HEK293 (cell line): ENCODE results near the gene FNIP1.
A peak's percentile ranks its signal among the peaks of the same experiment; 100 is the strongest.

Experiments used
- CTCF ChIA-PET: fragments of 350-600 bp; formaldehyde crosslinking; extraction: SDS; loops from one replicate; lab custom pipeline; 2021; ENCODE audit warnings: antibody characterized with exemption; lab: Yijun Ruan, JAX
- POLR2A ChIA-PET: fragments of 300-600 bp; formaldehyde crosslinking; extraction: SDS; loops from one replicate; lab custom pipeline; 2020; ENCODE audit warnings: antibody characterized with exemption, inconsistent platforms; lab: Yijun Ruan, JAX
- H3K27ac ChIP-seq: fragments of 200-500 bp; sonication (Bioruptor generic); 2 replicates; pipeline ENCODE4 v1.5.1; 2014; ENCODE audit warnings: low read depth, low read length, control low read depth, inconsistent platforms; ENCODE audit errors: extremely low read depth
- H3K36me3 ChIP-seq, 2 experiments: fragments of 200-500 bp in 1 of 2; sonication (Bioruptor generic) in 1 of 2; 1 replicate in 1 of 2; 2 replicates in 1 of 2; pipeline ENCODE4 v1.5.1; 2014 to 2017; ENCODE audit warnings: inconsistent platforms in 2 of 2, low read length in 2 of 2; ENCODE audit not compliant: control insufficient read depth in 2 of 2, insufficient read depth in 1 of 2
- H3K4me1 ChIP-seq: fragments of 200-500 bp; sonication (Bioruptor generic); 2 replicates; pipeline ENCODE4 v1.5.1; 2014; ENCODE audit warnings: mild to moderate bottlenecking, low read length, inconsistent platforms; ENCODE audit not compliant: control insufficient read depth, insufficient read depth
- H3K4me3 ChIP-seq: 2 replicates; pipeline ENCODE4 v1.5.1; 2011; ENCODE audit warnings: low read depth, mild to moderate bottlenecking, control low read depth, low read length, moderate library complexity
- H3K9me3 ChIP-seq: fragments of 200-500 bp; sonication (Bioruptor generic); 2 replicates; pipeline ENCODE4 v1.5.1; 2014; ENCODE audit warnings: low read depth, low read length, inconsistent platforms; ENCODE audit not compliant: control insufficient read depth, insufficient read depth
- EGR2 ChIP-seq: fragments of 450-650 bp; formaldehyde crosslinking; IDR thresholded peaks from 2 replicates; pipeline ENCODE4 v1.5.1; 2016; ENCODE audit warnings: low read depth, missing biosample characterization, missing genetic modification characterization
- GFI1B ChIP-seq: fragments of 450-650 bp; formaldehyde crosslinking; IDR thresholded peaks from 2 replicates; pipeline ENCODE4 v1.5.1; 2016; ENCODE audit warnings: missing biosample characterization, missing genetic modification characterization
- HOXD13 ChIP-seq: sonication (generic); formaldehyde crosslinking; IDR thresholded peaks from 2 replicates; pipeline ENCODE4 v1.8.0; 2022; ENCODE audit warnings: missing genetic modification reagents, borderline replicate concordance
- IKZF3 ChIP-seq: fragments of 450-650 bp; IDR thresholded peaks from 2 replicates; pipeline ENCODE4 v1.5.0; 2018; ENCODE audit warnings: missing biosample characterization, mild to moderate bottlenecking, missing genetic modification characterization, moderate library complexity
- MEIS1 ChIP-seq: sonication (generic); formaldehyde crosslinking; IDR thresholded peaks from 2 replicates; pipeline ENCODE4 v1.8.1; 2022; ENCODE audit warnings: missing genetic modification reagents, mild to moderate bottlenecking, borderline replicate concordance
- SP3 ChIP-seq: fragments of 450-650 bp; formaldehyde crosslinking; IDR thresholded peaks from 2 replicates; pipeline ENCODE4 v1.5.1; 2016; ENCODE audit warnings: missing biosample characterization, missing genetic modification characterization
- TCF7L2 ChIP-seq: IDR thresholded peaks from 2 replicates; pipeline ENCODE4 v1.6.1; 2011; ENCODE audit warnings: low read depth, mild to moderate bottlenecking, inconsistent platforms, low read length, moderate library complexity, borderline replicate concordance
- YY2 ChIP-seq: fragments of 450-650 bp; formaldehyde crosslinking; IDR thresholded peaks from 2 replicates; pipeline ENCODE4 v1.5.1; 2016; ENCODE audit warnings: missing biosample characterization, missing genetic modification characterization
- ZBTB21 ChIP-seq: fragments of 450-650 bp; formaldehyde crosslinking; IDR thresholded peaks from 2 replicates; pipeline ENCODE4 v1.5.1; 2017; ENCODE audit warnings: missing biosample characterization, missing genetic modification characterization
- ZNF155 ChIP-seq: fragments of 450-650 bp; formaldehyde crosslinking; IDR thresholded peaks from 2 replicates; pipeline ENCODE4 v1.5.1; 2016; ENCODE audit warnings: missing biosample characterization, missing genetic modification characterization
- ZNF169 ChIP-seq: fragments of 450-650 bp; formaldehyde crosslinking; IDR thresholded peaks from 2 replicates; pipeline ENCODE4 v1.5.1; 2016; ENCODE audit warnings: missing biosample characterization, missing genetic modification characterization
- ZNF221 ChIP-seq: fragments of 450-650 bp; formaldehyde crosslinking; IDR thresholded peaks from 2 replicates; pipeline ENCODE4 v1.5.1; 2017; ENCODE audit warnings: missing biosample characterization, missing genetic modification characterization, borderline replicate concordance
- ZNF354C ChIP-seq: fragments of 450-650 bp; formaldehyde crosslinking; IDR thresholded peaks from 2 replicates; pipeline ENCODE4 v1.5.1; 2016; ENCODE audit warnings: missing biosample characterization, missing genetic modification characterization, low read depth, borderline replicate concordance
- ZNF501 ChIP-seq: fragments of 450-650 bp; formaldehyde crosslinking; IDR thresholded peaks from 2 replicates; pipeline ENCODE4 v1.5.1; 2016; ENCODE audit warnings: missing biosample characterization, missing genetic modification characterization
- ZNF561 ChIP-seq: fragments of 450-650 bp; IDR thresholded peaks from 2 replicates; pipeline ENCODE4 v1.5.1; 2018; ENCODE audit warnings: missing biosample characterization, missing genetic modification characterization, borderline replicate concordance
- ZNF621 ChIP-seq: fragments of 450-650 bp; formaldehyde crosslinking; IDR thresholded peaks from 2 replicates; pipeline ENCODE4 v1.5.1; 2017; ENCODE audit warnings: missing biosample characterization, missing genetic modification characterization
- ZNF658 ChIP-seq: fragments of 450-650 bp; formaldehyde crosslinking; IDR thresholded peaks from 2 replicates; pipeline ENCODE4; 2016; ENCODE audit warnings: missing biosample characterization, missing genetic modification characterization
- ZNF670 ChIP-seq: fragments of 450-650 bp; formaldehyde crosslinking; IDR thresholded peaks from 2 replicates; pipeline ENCODE4 v1.5.1; 2016; ENCODE audit warnings: missing biosample characterization, missing genetic modification characterization, low read depth
- ZNF830 ChIP-seq: fragments of 450-650 bp; IDR thresholded peaks from 2 replicates; pipeline ENCODE4 v1.5.0; 2018; ENCODE audit warnings: missing biosample characterization, missing genetic modification characterization, low read depth, mild to moderate bottlenecking, moderate library complexity
- ZSCAN16 ChIP-seq: fragments of 450-650 bp; formaldehyde crosslinking; IDR thresholded peaks from 2 replicates; pipeline ENCODE4 v1.5.1; 2016; ENCODE audit warnings: missing biosample characterization, missing genetic modification characterization
- ZXDB ChIP-seq: fragments of 450-650 bp; formaldehyde crosslinking; IDR thresholded peaks from 2 replicates; pipeline ENCODE4 v1.5.1; 2016; ENCODE audit warnings: missing biosample characterization, missing genetic modification characterization
- TF ChIP-seq, protein P1 (sequence below): fragments of 450-650 bp; formaldehyde crosslinking; IDR thresholded peaks from 2 replicates; pipeline ENCODE4 v1.5.1; 2016; ENCODE audit warnings: missing biosample characterization, missing genetic modification characterization
- TF ChIP-seq, protein P2 (sequence below): fragments of 450-650 bp; formaldehyde crosslinking; IDR thresholded peaks from 2 replicates; pipeline ENCODE4 v1.5.1; 2016; ENCODE audit warnings: missing biosample characterization, missing genetic modification characterization
- TF ChIP-seq, protein P3 (sequence below): fragments of 450-650 bp; IDR thresholded peaks from 2 replicates; pipeline ENCODE4 v1.5.1; 2018; ENCODE audit warnings: missing biosample characterization, mild to moderate bottlenecking, missing genetic modification characterization
- TF ChIP-seq, protein P4 (sequence below): fragments of 450-650 bp; formaldehyde crosslinking; IDR thresholded peaks from 2 replicates; pipeline ENCODE4 v1.5.1; 2016; ENCODE audit warnings: missing biosample characterization, missing genetic modification characterization
- TF ChIP-seq, protein P5 (sequence below): fragments of 450-650 bp; formaldehyde crosslinking; IDR thresholded peaks from 2 replicates; pipeline ENCODE4 v1.5.1; 2017; ENCODE audit warnings: missing biosample characterization, missing genetic modification characterization

The FNIP1 gene

DNA sequence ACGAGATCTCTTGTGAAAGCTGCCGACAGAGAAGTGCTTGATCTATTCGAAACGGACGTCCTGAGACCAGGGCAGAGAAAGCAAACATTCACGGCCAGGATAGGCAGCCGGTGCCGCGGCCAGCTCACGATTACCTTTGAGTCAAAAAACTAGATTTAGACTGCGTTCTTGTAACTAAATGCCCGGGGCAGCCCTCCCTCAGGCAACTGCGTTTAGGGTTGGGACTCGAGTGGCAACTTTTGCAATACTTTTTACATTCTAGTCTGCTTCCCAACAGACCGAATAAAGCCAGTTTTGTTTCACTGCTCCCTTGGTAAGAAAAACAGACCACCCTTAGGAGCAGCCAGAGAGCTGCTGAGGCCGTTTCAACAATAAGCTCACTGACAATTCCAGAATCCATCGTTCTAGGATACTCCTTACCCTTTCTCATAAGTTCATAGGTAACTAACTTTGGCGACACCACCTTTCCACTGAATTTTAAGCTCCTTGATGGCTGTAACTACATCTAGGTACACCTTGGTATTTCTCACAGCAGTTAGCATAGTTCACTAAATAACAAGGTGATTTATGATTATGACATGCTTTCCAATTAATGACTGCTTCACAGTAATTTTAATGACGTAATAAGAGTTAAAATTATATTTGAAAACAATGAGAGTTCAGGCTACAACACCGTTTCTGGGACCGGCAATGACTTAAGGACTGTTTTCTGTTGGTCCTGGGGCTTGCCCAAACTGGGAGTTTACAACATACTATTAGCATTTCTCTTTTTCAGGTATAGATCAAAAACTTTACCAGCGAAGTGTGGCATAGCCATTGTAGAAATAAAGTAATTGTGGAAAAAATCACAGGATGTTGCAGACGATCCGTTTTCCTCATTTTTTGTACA, 160.9 kb downstream of the FNIP1 start (continued):
- TF ChIP-seq YY2 (tag by site-specific recombination) (no peak), MEIS1 (no peak), ZNF561 (tag by site-specific recombination) (no peak), SP3 (no peak), ZNF830 (tag by site-specific recombination) (no peak), ZNF501 (tag by site-specific recombination) (no peak), ZNF155 (tag by site-specific recombination) (no peak), TCF7L2 (no peak), ZXDB (no peak; the same call in 1 of the 2 replicates), ZNF354C (tag by site-specific recombination) (no peak), EGR2 (no peak), ZSCAN16 (tag by site-specific recombination) (no peak), ZNF670 (tag by site-specific recombination) (no peak), ZNF658 (tag by site-specific recombination) (no peak), IKZF3 (no peak), ZNF221 (tag by site-specific recombination) (no peak)
- TF ChIP-seq, protein P1, sequence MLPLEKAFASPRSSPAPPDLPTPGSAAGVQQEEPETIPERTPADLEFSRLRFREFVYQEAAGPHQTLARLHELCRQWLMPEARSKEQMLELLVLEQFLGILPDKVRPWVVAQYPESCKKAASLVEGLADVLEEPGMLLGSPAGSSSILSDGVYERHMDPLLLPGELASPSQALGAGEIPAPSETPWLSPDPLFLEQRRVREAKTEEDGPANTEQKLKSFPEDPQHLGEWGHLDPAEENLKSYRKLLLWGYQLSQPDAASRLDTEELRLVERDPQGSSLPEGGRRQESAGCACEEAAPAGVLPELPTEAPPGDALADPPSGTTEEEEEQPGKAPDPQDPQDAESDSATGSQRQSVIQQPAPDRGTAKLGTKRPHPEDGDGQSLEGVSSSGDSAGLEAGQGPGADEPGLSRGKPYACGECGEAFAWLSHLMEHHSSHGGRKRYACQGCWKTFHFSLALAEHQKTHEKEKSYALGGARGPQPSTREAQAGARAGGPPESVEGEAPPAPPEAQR, result no peak
- TF ChIP-seq, protein P2, sequence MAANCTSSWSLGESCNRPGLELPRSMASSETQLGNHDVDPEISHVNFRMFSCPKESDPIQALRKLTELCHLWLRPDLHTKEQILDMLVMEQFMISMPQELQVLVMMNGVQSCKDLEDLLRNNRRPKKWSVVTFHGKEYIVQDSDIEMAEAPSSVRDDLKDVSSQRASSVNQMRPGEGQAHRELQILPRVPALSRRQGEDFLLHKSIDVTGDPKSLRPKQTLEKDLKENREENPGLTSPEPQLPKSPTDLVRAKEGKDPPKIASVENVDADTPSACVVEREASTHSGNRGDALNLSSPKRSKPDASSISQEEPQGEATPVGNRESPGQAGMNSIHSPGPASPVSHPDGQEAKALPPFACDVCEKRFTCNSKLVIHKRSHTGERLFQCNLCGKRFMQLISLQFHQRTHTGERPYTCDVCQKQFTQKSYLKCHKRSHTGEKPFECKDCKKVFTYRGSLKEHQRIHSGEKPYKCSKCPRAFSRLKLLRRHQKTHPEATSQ, result no peak
- TF ChIP-seq, protein P3, sequence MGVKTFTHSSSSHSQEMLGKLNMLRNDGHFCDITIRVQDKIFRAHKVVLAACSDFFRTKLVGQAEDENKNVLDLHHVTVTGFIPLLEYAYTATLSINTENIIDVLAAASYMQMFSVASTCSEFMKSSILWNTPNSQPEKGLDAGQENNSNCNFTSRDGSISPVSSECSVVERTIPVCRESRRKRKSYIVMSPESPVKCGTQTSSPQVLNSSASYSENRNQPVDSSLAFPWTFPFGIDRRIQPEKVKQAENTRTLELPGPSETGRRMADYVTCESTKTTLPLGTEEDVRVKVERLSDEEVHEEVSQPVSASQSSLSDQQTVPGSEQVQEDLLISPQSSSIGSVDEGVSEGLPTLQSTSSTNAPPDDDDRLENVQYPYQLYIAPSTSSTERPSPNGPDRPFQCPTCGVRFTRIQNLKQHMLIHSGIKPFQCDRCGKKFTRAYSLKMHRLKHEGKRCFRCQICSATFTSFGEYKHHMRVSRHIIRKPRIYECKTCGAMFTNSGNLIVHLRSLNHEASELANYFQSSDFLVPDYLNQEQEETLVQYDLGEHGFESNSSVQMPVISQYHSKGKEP (tag by site-specific recombination), result no peak
- TF ChIP-seq, all 188 proteins: peak for 10

DNA sequence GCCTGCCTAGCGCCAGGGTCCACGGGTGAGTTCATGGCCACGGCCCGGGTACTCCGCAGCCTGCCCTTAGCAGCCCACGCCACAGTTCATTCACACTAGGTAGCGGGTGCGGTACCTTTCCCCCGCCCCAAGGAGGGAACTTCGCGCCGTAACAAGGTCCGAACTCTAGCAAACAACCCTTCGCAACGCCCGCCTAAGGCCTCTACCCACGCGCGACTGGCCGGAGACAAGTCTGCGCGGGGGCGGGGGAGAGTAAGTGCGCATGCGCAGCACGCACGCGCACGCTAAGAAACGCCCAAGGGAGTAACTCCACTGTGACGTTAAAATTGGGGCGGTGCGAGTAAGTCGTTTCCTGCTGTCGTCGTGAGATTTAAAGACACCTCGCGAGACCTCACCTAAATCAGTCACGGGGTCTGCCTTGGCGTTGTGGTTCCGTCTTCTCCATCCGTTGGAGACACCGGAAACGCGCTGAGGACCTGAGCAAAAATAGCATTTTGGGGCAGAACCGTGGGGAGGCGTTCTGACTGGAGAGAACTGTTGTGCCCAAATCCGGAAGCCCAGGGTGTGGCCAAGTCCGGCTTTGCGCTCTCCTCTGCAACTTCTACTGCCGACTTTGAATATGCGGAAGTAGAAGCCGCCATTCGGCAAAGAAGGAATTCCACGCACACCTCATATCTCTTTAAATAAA, 161.7 kb downstream of the FNIP1 start, which contains the start of gene RAPGEF6:
TSS of gene RAPGEF6 (minus strand) at position 234 of the 688 bp plus-strand sequence. CDS start at position 35, 199 bp downstream.
- peak within 1 kb of the TSS; percentile 75 for H3K4me3 ChIP-seq
- H3K27ac ChIP-seq, result peak within 1 kb of the TSS; percentile 88
- CTCF ChIA-PET, result interaction anchor here (0.7 to 1.2 kb wide), 2 partner anchors 46 to 464 kb away, joined by 4 to 5 read pairs; no protein-coding TSS in a partner anchor
- POLR2A ChIA-PET, result interaction anchor here (1.0 to 1.4 kb wide), 2 partner anchors 46 to 162 kb away, joined by 4 to 7 read pairs; partner anchors contain the start of gene FNIP1
- no peaks in the 10 kb centered on the region for H3K9me3 ChIP-seq
- no peaks in the 10 kb centered on the region; a peak in 1 of 3 replicates for H3K36me3 ChIP-seq
- H3K4me1 ChIP-seq, result peaks cover 12% of the 10 kb centered on the region
- TF ChIP-seq ZNF621 (tag by site-specific recombination) (no peak), ZNF169 (tag by site-specific recombination) (no peak), GFI1B (tag by site-specific recombination) (no peak), ZBTB21 (tag by site-specific recombination) (peak; percentile 82; the same call in 1 of the 2 replicates), HOXD13 (CRISPR knock-in tag) (no peak)
- TF ChIP-seq, protein P2, result peak; percentile 62; the same call in 1 of the 2 replicates
- TF ChIP-seq, protein P4, sequence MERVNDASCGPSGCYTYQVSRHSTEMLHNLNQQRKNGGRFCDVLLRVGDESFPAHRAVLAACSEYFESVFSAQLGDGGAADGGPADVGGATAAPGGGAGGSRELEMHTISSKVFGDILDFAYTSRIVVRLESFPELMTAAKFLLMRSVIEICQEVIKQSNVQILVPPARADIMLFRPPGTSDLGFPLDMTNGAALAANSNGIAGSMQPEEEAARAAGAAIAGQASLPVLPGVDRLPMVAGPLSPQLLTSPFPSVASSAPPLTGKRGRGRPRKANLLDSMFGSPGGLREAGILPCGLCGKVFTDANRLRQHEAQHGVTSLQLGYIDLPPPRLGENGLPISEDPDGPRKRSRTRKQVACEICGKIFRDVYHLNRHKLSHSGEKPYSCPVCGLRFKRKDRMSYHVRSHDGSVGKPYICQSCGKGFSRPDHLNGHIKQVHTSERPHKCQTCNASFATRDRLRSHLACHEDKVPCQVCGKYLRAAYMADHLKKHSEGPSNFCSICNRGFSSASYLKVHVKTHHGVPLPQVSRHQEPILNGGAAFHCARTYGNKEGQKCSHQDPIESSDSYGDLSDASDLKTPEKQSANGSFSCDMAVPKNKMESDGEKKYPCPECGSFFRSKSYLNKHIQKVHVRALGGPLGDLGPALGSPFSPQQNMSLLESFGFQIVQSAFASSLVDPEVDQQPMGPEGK (tag by site-specific recombination), result 0 out of 2 replicates have a peak, but pooled peaks have one; percentile 5
- TF ChIP-seq, protein P5, sequence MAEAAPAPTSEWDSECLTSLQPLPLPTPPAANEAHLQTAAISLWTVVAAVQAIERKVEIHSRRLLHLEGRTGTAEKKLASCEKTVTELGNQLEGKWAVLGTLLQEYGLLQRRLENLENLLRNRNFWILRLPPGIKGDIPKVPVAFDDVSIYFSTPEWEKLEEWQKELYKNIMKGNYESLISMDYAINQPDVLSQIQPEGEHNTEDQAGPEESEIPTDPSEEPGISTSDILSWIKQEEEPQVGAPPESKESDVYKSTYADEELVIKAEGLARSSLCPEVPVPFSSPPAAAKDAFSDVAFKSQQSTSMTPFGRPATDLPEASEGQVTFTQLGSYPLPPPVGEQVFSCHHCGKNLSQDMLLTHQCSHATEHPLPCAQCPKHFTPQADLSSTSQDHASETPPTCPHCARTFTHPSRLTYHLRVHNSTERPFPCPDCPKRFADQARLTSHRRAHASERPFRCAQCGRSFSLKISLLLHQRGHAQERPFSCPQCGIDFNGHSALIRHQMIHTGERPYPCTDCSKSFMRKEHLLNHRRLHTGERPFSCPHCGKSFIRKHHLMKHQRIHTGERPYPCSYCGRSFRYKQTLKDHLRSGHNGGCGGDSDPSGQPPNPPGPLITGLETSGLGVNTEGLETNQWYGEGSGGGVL (tag by site-specific recombination), result no peak
